ENCODE results near the gene TCEAL3. TPM values are rescaled to one million over a fixed set of nuclear protein-coding genes. Genes with fewer than 3 reads are reported as not detected.

The TCEAL3 gene
- polyA plus RNA-seq, 1 of the 3 experiments (the other 2 are of a cell fraction): 26.7 TPM

DNA sequence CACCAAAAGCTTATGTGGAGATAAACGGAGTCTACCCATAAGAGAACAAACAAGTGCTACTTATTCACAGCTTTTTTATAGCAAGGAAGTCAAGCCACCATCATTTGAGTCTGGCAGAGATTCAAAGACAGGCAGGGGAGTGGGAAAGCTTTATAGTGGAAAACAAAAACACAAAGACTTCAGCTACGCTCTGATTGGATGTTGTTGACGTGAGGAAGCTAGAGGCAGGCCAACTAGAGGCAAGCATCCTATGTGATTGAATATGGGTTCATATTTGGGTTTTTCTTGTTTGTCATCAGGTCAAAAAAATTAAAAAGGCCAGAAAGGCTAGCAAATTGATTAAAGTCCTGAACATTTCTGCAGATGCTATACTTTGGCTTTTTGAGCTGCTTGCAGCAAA is 23.2 kb upstream of the TCEAL3 start:
- Histone ChIP-seq H4K20me1 (ENCODE audit: insufficient read depth) (no peaks in the 10 kb centered on the region), H3K9me2 (no peaks in the 10 kb centered on the region), H3K4me2 (no peak overlapping the region), H3K9me3 (no peaks in the 10 kb centered on the region), H3K4me3 (ENCODE audit: low read depth in 2 of 2, low read length in 1 of 2) (peak overlapping the region; percentile 62 to 63; a peak in 2 of 4 replicates), H3K4me1 (ENCODE audit: control insufficient read depth in 1 of 2, insufficient read depth in 2 of 2, low read depth in 1 of 2, low read length in 1 of 2) (peaks cover 0 to 2% of the 10 kb centered on the region in 2 experiments; a peak in 1 of 4 replicates), H3F3A (replicated peaks; ENCODE audit: insufficient read depth) (no peaks in the 10 kb centered on the region), H3K36me3 (replicated peaks in 1 of 2; ENCODE audit: control insufficient read depth in 1 of 2, insufficient read depth in 2 of 2, low read length in 1 of 2) (peaks cover 0 to 9% of the 10 kb centered on the region in 2 experiments), H3K79me2 (ENCODE audit: insufficient read depth) (peaks cover 7% of the 10 kb centered on the region; the same call in 1 of the 2 replicates), H3K27ac (ENCODE audit: low read depth in 2 of 2, low read length in 1 of 2) (no peak overlapping the region; a peak in 1 of 4 replicates), H2AFZ (ENCODE audit: low read depth) (peak overlapping the region; percentile 49; the same call in 1 of the 2 replicates), H3K27me3 (ENCODE audit: insufficient read depth) (no peaks in the 10 kb centered on the region), H3K9ac (no peak overlapping the region)
- TF ChIP-seq TCF12 (IDR thresholded peaks at IDR 0.05) (no peak), NFIC (IDR thresholded peaks at IDR 0.05; ENCODE audit: borderline replicate concordance) (no peak), ELF1 (IDR thresholded peaks at IDR 0.05) (no peak), TAF1 (IDR thresholded peaks at IDR 0.05; ENCODE audit: borderline replicate concordance, low read depth, low read length) (no peak), EP300 (IDR thresholded peaks at IDR 0.05; ENCODE audit: borderline replicate concordance in 1 of 2, low read depth in 1 of 2, low read length in 1 of 2) (no peak), GABPA (IDR thresholded peaks at IDR 0.05; ENCODE audit: low read depth) (no peak), RCOR1 (IDR thresholded peaks at IDR 0.05; ENCODE audit: low read length) (no peak), GATA2 (CRISPR knock-in tag; IDR thresholded peaks at IDR 0.05) (no peak), TEAD4 (IDR thresholded peaks at IDR 0.05; ENCODE audit: borderline replicate concordance, insufficient read depth) (no peak), CHD2 (IDR thresholded peaks at IDR 0.05; ENCODE audit: low read length, partially characterized antibody) (no peak), SIN3A (IDR thresholded peaks at IDR 0.05; ENCODE audit: borderline replicate concordance, low read depth, low read length) (no peak), EZH2phosphoT487 (IDR thresholded peaks at IDR 0.05; ENCODE audit: borderline replicate concordance, low read depth) (no peak), MXI1 (IDR thresholded peaks at IDR 0.05; ENCODE audit: low read depth, low read length) (no peak), FOXM1 (IDR thresholded peaks at IDR 0.05; ENCODE audit: low read depth) (no peak), FOXJ3 (CRISPR knock-in tag; IDR thresholded peaks at IDR 0.05) (no peak), NRF1 (IDR thresholded peaks at IDR 0.05; ENCODE audit: low read depth, low read length) (no peak), YY1 (IDR thresholded peaks at IDR 0.05; ENCODE audit: low read depth) (no peak)
- TF ChIP-seq, protein P1, sequence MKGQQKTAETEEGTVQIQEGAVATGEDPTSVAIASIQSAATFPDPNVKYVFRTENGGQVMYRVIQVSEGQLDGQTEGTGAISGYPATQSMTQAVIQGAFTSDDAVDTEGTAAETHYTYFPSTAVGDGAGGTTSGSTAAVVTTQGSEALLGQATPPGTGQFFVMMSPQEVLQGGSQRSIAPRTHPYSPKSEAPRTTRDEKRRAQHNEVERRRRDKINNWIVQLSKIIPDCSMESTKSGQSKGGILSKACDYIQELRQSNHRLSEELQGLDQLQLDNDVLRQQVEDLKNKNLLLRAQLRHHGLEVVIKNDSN (IDR thresholded peaks at IDR 0.05; ENCODE audit: borderline replicate concordance, low read depth): no peak
- TF ChIP-seq, protein P2, sequence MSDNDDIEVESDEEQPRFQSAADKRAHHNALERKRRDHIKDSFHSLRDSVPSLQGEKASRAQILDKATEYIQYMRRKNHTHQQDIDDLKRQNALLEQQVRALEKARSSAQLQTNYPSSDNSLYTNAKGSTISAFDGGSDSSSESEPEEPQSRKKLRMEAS (IDR thresholded peaks at IDR 0.05; ENCODE audit: low read depth): no peak
- TF ChIP-seq, protein P3, sequence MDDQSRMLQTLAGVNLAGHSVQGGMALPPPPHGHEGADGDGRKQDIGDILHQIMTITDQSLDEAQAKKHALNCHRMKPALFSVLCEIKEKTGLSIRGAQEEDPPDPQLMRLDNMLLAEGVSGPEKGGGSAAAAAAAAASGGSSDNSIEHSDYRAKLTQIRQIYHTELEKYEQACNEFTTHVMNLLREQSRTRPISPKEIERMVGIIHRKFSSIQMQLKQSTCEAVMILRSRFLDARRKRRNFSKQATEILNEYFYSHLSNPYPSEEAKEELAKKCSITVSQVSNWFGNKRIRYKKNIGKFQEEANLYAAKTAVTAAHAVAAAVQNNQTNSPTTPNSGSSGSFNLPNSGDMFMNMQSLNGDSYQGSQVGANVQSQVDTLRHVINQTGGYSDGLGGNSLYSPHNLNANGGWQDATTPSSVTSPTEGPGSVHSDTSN (IDR thresholded peaks at IDR 0.05): no peak
- ChIA-PET POLR2A (interaction anchor here (0.8 kb wide), 1 partner anchor 45 kb away, joined by 3 read pairs; no protein-coding TSS in a partner anchor), CTCF (interaction anchor here (0.7 kb wide), 1 partner anchor 46 kb away, joined by 3 read pairs; no protein-coding TSS in a partner anchor)
- WGBS (ENCODE audit: low lambda C conversion rate): 38% methylated on average over 3 of the region's 3 CpGs
- peak; percentile 19 for DNase-seq
